IPS-NIHi7 (cell line): ENCODE results near the gene UNG.
"Not testable (repeated sequence)": the region's sequence is repeated elsewhere in the genome, so short reads cannot be mapped to it uniquely, and the experiment has no call there.

Source experiments
- DNase-seq: peaks from one replicate; pipeline ENCODE4 v3.0.0; 2012; ENCODE audit warnings: mixed read lengths; ENCODE audit errors: extremely low spot score

UNG gene

GRCh38 chr12:109097435-109098182 is at the start of gene UNG:
Gene UNG (plus strand): TSS chr12:109097597. CDS start chr12:109097680, 83 bp downstream.
- DNase-seq = peak; percentile 98

GRCh38 chr12:109048706-109049105 is 48.7 kb upstream of the UNG start:
- DNase-seq = not testable (repeated sequence)

GRCh38 chr12:109049794-109050193 is 47.6 kb upstream of the UNG start:
- not testable (repeated sequence) for DNase-seq

GRCh38 chr12:109052097-109052413 is 45.3 kb upstream of the UNG start:
- DNase-seq = no peak

GRCh38 chr12:109052414-109053323 is 44.7 kb upstream of the UNG start, which contains the start of gene USP30:
Gene USP30 (plus strand): TSS chr12:109052576. CDS start chr12:109052679, 103 bp downstream.
- peak; percentile 98 for DNase-seq

GRCh38 chr12:109053382-109054123 is 43.8 kb upstream of the UNG start:
- DNase-seq = no peak

GRCh38 chr12:109054124-109054513 is 43.3 kb upstream of the UNG start:
- DNase-seq = not testable (repeated sequence)

- DNase-seq = no peak
Measured at GRCh38 chr12:109054520-109054919, 42.9 kb upstream of the UNG start.

GRCh38 chr12:109056891-109057290 is 40.5 kb upstream of the UNG start:
- DNase-seq = no peak

GRCh38 chr12:109057376-109057775 is 40.0 kb upstream of the UNG start:
- DNase-seq = no peak

GRCh38 chr12:109058773-109059172 is 38.6 kb upstream of the UNG start:
- no peak for DNase-seq

GRCh38 chr12:109064143-109064542 is 33.3 kb upstream of the UNG start:
- no peak for DNase-seq

GRCh38 chr12:109065154-109065852 is 32.1 kb upstream of the UNG start:
- DNase-seq = no peak

- DNase-seq = no peak
Measured at GRCh38 chr12:109065853-109066193, 31.6 kb upstream of the UNG start.

GRCh38 chr12:109069307-109070271 is 27.8 kb upstream of the UNG start:
- peak; percentile 75 for DNase-seq

GRCh38 chr12:109074866-109075265 is 22.5 kb upstream of the UNG start:
- DNase-seq = no peak

GRCh38 chr12:109082751-109083150 is 14.6 kb upstream of the UNG start:
- DNase-seq = no peak

GRCh38 chr12:109084425-109084824 is 13.0 kb upstream of the UNG start:
- no peak for DNase-seq

GRCh38 chr12:109085590-109085989 is 11.8 kb upstream of the UNG start:
- DNase-seq = no peak

GRCh38 chr12:109087250-109087649 is 10.1 kb upstream of the UNG start:
- DNase-seq = no peak
